Neuronal stem cell (in vitro differentiated cells): ENCODE data around the gene KDM3A. TPM values are rescaled to one million over a fixed set of nuclear protein-coding genes. Genes with fewer than 3 reads are reported as not detected.

Experiments
- DNase-seq: peaks from one replicate; pipeline ENCODE4 v3.0.0-alpha.2; 2013; ENCODE audit warnings: low spot score
- H2AFZ ChIP-seq: one replicate; pipeline ENCODE4 v1.6.1; 2013; ENCODE audit warnings: mild to moderate bottlenecking, low read length, inconsistent platforms
- H2AK5ac ChIP-seq: 2 replicates; pipeline ENCODE4 v1.6.1; 2013; ENCODE audit warnings: low read depth, mild to moderate bottlenecking, inconsistent platforms, low read length, moderate library complexity, mixed read lengths
- H2BK120ac ChIP-seq: 2 replicates; pipeline ENCODE4 v1.6.1; 2013; ENCODE audit warnings: low read depth, mild to moderate bottlenecking, inconsistent platforms, low read length, moderate library complexity, mixed read lengths
- H2BK12ac ChIP-seq: one replicate; pipeline ENCODE4 v1.6.1; 2013; ENCODE audit warnings: low read length, inconsistent platforms
- H2BK15ac ChIP-seq: 2 replicates; pipeline ENCODE4 v1.6.1; 2013; ENCODE audit warnings: mild to moderate bottlenecking, low read length, inconsistent platforms, mixed read lengths
- H2BK5ac ChIP-seq: one replicate; pipeline ENCODE4 v1.6.1; 2013; ENCODE audit warnings: inconsistent platforms, mild to moderate bottlenecking, low read length, moderate library complexity
- H3K14ac ChIP-seq: one replicate; pipeline ENCODE4 v1.6.1; 2013; ENCODE audit warnings: low read length, inconsistent platforms
- H3K18ac ChIP-seq: 2 replicates; pipeline ENCODE4 v1.6.1; 2013; ENCODE audit warnings: low read length, inconsistent platforms
- H3K23ac ChIP-seq: 2 replicates; pipeline ENCODE4 v1.6.1; 2013; ENCODE audit warnings: low read depth, mild to moderate bottlenecking, mixed read lengths, low read length, inconsistent platforms; ENCODE audit not compliant: poor library complexity
- H3K27ac ChIP-seq: replicated peaks from 3 replicates; pipeline ENCODE4 v1.5.1; 2013; ENCODE audit warnings: low read length, inconsistent platforms
- H3K27me3 ChIP-seq, 3 experiments: 2 replicates each; pipeline ENCODE4 v1.6.1; 2013; ENCODE audit warnings: low read length in 3 of 3, mild to moderate bottlenecking in 2 of 3, inconsistent platforms in 1 of 3, low read depth in 1 of 3, mixed read lengths in 1 of 3, moderate library complexity in 1 of 3; ENCODE audit not compliant: control insufficient read depth in 3 of 3, insufficient read depth in 3 of 3
- H3K36me3 ChIP-seq, 2 donors: replicated peaks in 1 of 2; 2 replicates each; pipeline ENCODE4 v1.6.1; 2013; ENCODE audit warnings: low read length in 2 of 2; ENCODE audit not compliant: control insufficient read depth in 2 of 2, insufficient read depth in 2 of 2
- H3K4ac ChIP-seq: 2 replicates; pipeline ENCODE4 v1.6.1; 2013; ENCODE audit warnings: inconsistent platforms, mild to moderate bottlenecking, low read length, moderate library complexity
- H3K4me1 ChIP-seq, 2 donors: 1 replicate in 1 of 2; 2 replicates in 1 of 2; pipeline ENCODE4 v1.6.1; 2013; ENCODE audit warnings: low read length in 2 of 2, low read depth in 1 of 2; ENCODE audit not compliant: control insufficient read depth in 2 of 2, insufficient read depth in 1 of 2
- H3K4me2 ChIP-seq: one replicate; pipeline ENCODE4 v1.6.1; 2013; ENCODE audit warnings: mild to moderate bottlenecking, low read length, inconsistent platforms; ENCODE audit not compliant: insufficient read depth, poor library complexity, severe bottlenecking
- H3K4me3 ChIP-seq, 2 donors: 2 replicates each; pipeline ENCODE4 v1.5.1; 2013; ENCODE audit warnings: low read length in 2 of 2, mild to moderate bottlenecking in 2 of 2, inconsistent platforms in 1 of 2, moderate library complexity in 1 of 2
- H3K79me1 ChIP-seq: one replicate; pipeline ENCODE4 v1.6.1; 2013; ENCODE audit warnings: low read depth, mild to moderate bottlenecking, inconsistent platforms, low read length, moderate library complexity
- H3K9ac ChIP-seq: one replicate; pipeline ENCODE4 v1.6.1; 2013; ENCODE audit warnings: mild to moderate bottlenecking, low read depth, low read length, inconsistent platforms; ENCODE audit not compliant: poor library complexity
- H3K9me3 ChIP-seq, 2 donors: replicated peaks in 1 of 2; 2 replicates each; pipeline versions ENCODE3 to v1.6.1; 2013; ENCODE audit warnings: low read length in 2 of 2, mild to moderate bottlenecking in 2 of 2, inconsistent platforms in 1 of 2, low read depth in 1 of 2, mixed read lengths in 1 of 2, moderate library complexity in 1 of 2; ENCODE audit not compliant: control insufficient read depth in 2 of 2, insufficient read depth in 1 of 2
- H4K8ac ChIP-seq: one replicate; pipeline ENCODE4 v1.6.1; 2013; ENCODE audit warnings: low read depth, mild to moderate bottlenecking, inconsistent platforms, low read length, moderate library complexity
- H4K91ac ChIP-seq: one replicate; pipeline ENCODE4 v1.6.1; 2013; ENCODE audit warnings: low read length, low read depth, mild to moderate bottlenecking, inconsistent platforms; ENCODE audit not compliant: poor library complexity
- WGBS, 2 donors: extraction: QIAGEN DNeasy Blood & Tissue Kit; methylation state at CpG; one replicate each; pipeline ENCODE4 v1.1.7; 2013; ENCODE audit warnings: missing lambda C conversion rate in 2 of 2, mixed read lengths in 1 of 2; ENCODE audit not compliant: insufficient read length in 2 of 2, insufficient replicate concordance in 1 of 2; ENCODE audit errors: extremely low coverage in 2 of 2; 5-methylcytosine and 5-hydroxymethylcytosine counted together
- polyA plus RNA-seq, 2 experiments: library from polyadenylated mRNA; stranded (reverse); fragments of 200-250 nt; gene quantifications; one replicate each; pipeline ENCODE4 v1.2.3, GENCODE V29; 2013

The KDM3A gene
- polyA plus RNA-seq (2013, experiment 1 of 2): 17.2 TPM
- polyA plus RNA-seq (2013, experiment 2 of 2): 17.9 TPM

- H3K4me2 ChIP-seq: peak within 1 kb of the TSS; percentile 69
- H3K9ac ChIP-seq: peak within 1 kb of the TSS; percentile 80
- peak within 1 kb of the TSS; percentile 84 for H2BK5ac ChIP-seq
- H2BK15ac ChIP-seq: no peak within 1 kb of the TSS
- no peaks in the 10 kb centered on the region for H3K79me1 ChIP-seq
- peak; percentile 99 for DNase-seq
- WGBS, 2 donors: no CpG with 5 or more reads among the region's 51 CpGs
- peak within 1 kb of the TSS; percentile 77 to 85 for H3K4me3 ChIP-seq
- peak within 1 kb of the TSS; percentile 79 for H2AK5ac ChIP-seq
- H3K27me3 ChIP-seq: no peaks in the 10 kb centered on the region
- no peak within 1 kb of the TSS for H3K4ac ChIP-seq
- H4K91ac ChIP-seq: no peak within 1 kb of the TSS
- peak within 1 kb of the TSS; percentile 73 for H2BK120ac ChIP-seq
- H3K9me3 ChIP-seq: peaks cover 0 to 28% of the 10 kb centered on the region in 2 donors
- peak within 1 kb of the TSS; percentile 79 for H3K14ac ChIP-seq
- H2AFZ ChIP-seq: peak within 1 kb of the TSS; percentile 96
- H3K18ac ChIP-seq: peak within 1 kb of the TSS; percentile 92
- H3K4me1 ChIP-seq: peaks cover 3 to 8% of the 10 kb centered on the region in 2 donors
- peak within 1 kb of the TSS; percentile 98 for H3K27ac ChIP-seq
- peaks cover 0 to 29% of the 10 kb centered on the region in 2 donors for H3K36me3 ChIP-seq
- H4K8ac ChIP-seq: no peak within 1 kb of the TSS
- no peak within 1 kb of the TSS for H2BK12ac ChIP-seq
- peak within 1 kb of the TSS; percentile 87 for H3K23ac ChIP-seq
Observed at GRCh38 chr2:86440631-86441391, at the start of gene KDM3A. Gene KDM3A (plus strand): TSS chr2:86441371. CDS start chr2:86442048, 677 bp downstream.

- Histone ChIP-seq H4K8ac (no peak overlapping the region), H2BK120ac (no peak overlapping the region), H3K4me2 (no peak overlapping the region), H4K91ac (no peak overlapping the region), H2BK5ac (no peak overlapping the region), H3K4ac (no peak overlapping the region), H2BK15ac (no peak overlapping the region), H3K18ac (no peak overlapping the region), H3K9ac (no peak overlapping the region), H2AFZ (no peak overlapping the region), H2BK12ac (no peak overlapping the region), H3K4me1 (no peaks in the 10 kb centered on the region), H3K36me3 (no peaks in the 10 kb centered on the region), H3K27ac (no peak overlapping the region), H3K9me3 (no peaks in the 10 kb centered on the region), H3K79me1 (no peaks in the 10 kb centered on the region), H3K27me3 (no peaks in the 10 kb centered on the region), H3K4me3 (no peak overlapping the region), H3K23ac (no peak overlapping the region), H3K14ac (no peak overlapping the region), H2AK5ac (no peak overlapping the region)
- DNase-seq: no peak
- no CpG with 5 or more reads among the region's 6 CpGs for WGBS, 2 donors
Observed at GRCh38 chr2:86392873-86393518, 48.2 kb upstream of the KDM3A start.

- H3K18ac ChIP-seq: no peak overlapping the region
- H2BK120ac ChIP-seq: no peak overlapping the region
- DNase-seq: no peak
- no peaks in the 10 kb centered on the region for H3K27me3 ChIP-seq
- no peak overlapping the region for H2AFZ ChIP-seq
- no peak overlapping the region for H2AK5ac ChIP-seq
- no peak overlapping the region for H3K4ac ChIP-seq
- no peaks in the 10 kb centered on the region for H3K36me3 ChIP-seq
- no peak overlapping the region for H3K23ac ChIP-seq
- H3K14ac ChIP-seq: no peak overlapping the region
- H3K4me3 ChIP-seq: no peak overlapping the region
- H3K9ac ChIP-seq: no peak overlapping the region
- H3K9me3 ChIP-seq: no peaks in the 10 kb centered on the region
- no peak overlapping the region for H4K91ac ChIP-seq
- H3K27ac ChIP-seq: no peak overlapping the region
- H4K8ac ChIP-seq: no peak overlapping the region
- no peak overlapping the region for H3K4me2 ChIP-seq
- H2BK5ac ChIP-seq: no peak overlapping the region
- H3K4me1 ChIP-seq: no peaks in the 10 kb centered on the region
- H2BK15ac ChIP-seq: no peak overlapping the region
- H2BK12ac ChIP-seq: no peak overlapping the region
- no CpG with 5 or more reads among the region's 1 CpG for WGBS, 2 donors
- no peaks in the 10 kb centered on the region for H3K79me1 ChIP-seq
Observed at GRCh38 chr2:86393521-86394491, 47.4 kb upstream of the KDM3A start.
